ENCODE results near the gene VDAC2. TPM values are rescaled to one million over a fixed set of nuclear protein-coding genes. Genes with fewer than 3 reads are reported as not detected.

The VDAC2 gene, protein sequence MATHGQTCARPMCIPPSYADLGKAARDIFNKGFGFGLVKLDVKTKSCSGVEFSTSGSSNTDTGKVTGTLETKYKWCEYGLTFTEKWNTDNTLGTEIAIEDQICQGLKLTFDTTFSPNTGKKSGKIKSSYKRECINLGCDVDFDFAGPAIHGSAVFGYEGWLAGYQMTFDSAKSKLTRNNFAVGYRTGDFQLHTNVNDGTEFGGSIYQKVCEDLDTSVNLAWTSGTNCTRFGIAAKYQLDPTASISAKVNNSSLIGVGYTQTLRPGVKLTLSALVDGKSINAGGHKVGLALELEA
- 207 and 225 TPM in 2 replicates for total RNA-seq

DNA sequence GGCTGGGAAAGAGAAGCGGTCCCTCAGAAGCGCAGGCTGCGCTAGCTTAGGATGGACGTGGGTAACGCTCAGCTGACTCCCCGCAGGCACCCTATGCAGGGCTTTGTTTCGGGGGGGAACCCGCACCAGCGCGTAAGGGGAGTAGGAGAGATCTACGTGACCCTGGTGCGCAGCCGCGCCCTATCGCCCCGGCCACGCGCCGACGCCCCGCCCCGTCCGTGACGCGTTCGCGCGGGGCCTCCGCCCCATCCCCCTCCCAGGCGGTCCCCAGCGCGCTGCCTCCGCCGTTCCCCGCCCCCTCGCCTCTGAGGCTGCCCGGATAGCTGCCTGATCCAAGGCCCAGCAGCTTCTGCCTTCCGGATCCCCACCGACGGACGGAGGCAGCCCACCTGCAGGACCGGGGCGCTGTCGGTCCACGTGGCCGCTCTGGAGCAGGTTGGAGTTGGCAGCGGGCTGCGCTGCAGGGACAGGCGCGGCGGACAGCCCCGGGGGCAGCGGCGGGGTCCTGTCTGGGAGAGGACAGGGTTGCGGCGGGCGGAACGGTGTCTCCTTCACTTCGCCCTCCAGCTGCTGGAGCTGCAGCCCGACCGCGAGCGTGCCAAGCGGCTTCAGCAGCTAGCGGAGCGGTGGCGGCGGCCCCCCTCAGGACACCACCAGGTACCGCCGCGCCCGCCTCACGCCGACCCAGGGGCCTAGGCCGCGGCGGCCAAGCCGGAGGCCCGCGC is at the start of gene VDAC2:
Gene VDAC2, plus strand, starts transcription at position 515 of the 725 bp plus-strand sequence. CDS start 363 bp downstream, outside the sequence.

DNA sequence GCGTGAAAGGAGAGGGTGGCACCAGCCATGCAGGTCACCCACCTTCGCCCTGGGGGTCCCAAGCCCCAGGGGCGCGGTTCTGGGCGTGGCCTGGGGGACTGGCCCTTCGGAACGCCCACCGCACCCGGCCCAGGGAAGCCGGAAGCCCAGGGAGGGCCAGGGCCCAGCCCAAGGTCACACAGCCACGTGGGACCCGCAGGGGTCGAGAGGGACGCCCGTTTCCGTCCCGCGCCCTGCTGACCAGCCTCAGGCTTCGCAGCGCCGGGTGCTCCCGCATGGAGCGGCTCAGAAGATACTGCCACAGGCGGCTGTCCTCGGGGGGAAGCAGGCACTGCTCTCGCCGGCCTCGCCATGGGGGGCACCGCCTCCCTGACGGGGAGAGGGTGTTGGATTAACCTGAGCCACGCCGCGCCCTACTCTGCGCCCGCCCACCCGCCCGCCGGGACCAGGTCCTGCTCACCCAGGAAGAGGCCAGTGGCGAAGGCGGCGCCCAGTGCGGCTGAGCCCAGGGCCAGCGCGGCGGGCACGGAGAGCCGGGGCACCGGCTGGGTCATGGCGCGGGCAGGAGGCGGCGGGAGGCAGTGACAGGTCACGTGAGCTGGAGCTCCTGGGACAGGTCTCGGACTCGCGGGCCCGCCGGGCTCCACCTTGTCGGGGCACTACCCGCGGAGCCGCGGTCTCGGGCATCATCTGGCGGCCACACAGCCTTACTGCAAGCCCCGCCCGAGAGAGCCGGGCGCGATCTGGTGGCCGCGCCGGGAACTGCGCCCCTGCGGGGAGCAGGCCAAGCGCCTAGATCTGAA is 25.0 kb downstream of the VDAC2 start, which contains the start of gene COMTD1:
Gene COMTD1, minus strand, starts transcription at position 583 of the 803 bp plus-strand sequence. Its CDS starts 29 bp downstream, at position 554.

Other genes starting within 250 kb of the VDAC2 start
- gene SAMD8, start 99.1 kb upstream of the VDAC2 start, total RNA-seq = 31.1 and 41.4 TPM in 2 replicates
- gene COMTD1, start 25.2 kb downstream of the VDAC2 start, total RNA-seq = 9.2 and 12.2 TPM in 2 replicates
- gene ZNF503, start 191.0 kb downstream of the VDAC2 start, total RNA-seq = 2.4 and 11.7 TPM in 2 replicates
- gene LRMDA, start 220.8 kb downstream of the VDAC2 start, total RNA-seq = 1.0 and 5.6 TPM in 2 replicates

Measured in nasal cavity respiratory epithelium epithelial cell of viscerocranial mucosa (primary cell).